Nephron (organoid): ENCODE data around the gene KIT.

Source experiments
- H3K27ac Mint-ChIP-seq, 3 experiments: 2 replicates each; pipeline ENCODE4 v1.8.0; 2020; ENCODE audit warnings: mixed read lengths in 3 of 3, mild to moderate bottlenecking in 2 of 3, moderate library complexity in 1 of 3
- H3K27me3 Mint-ChIP-seq: 2 replicates; pipeline ENCODE4 v1.8.0; 2021; ENCODE audit warnings: low read depth, mild to moderate bottlenecking, moderate library complexity, mixed read lengths
- H3K36me3 Mint-ChIP-seq: 2 replicates; pipeline ENCODE4 v1.8.0; 2020; ENCODE audit warnings: low read depth, mixed read lengths
- H3K4me1 Mint-ChIP-seq: 2 replicates; pipeline ENCODE4 v1.8.0; 2020; ENCODE audit warnings: mixed read lengths
- H3K4me3 Mint-ChIP-seq, 3 experiments: 2 replicates each; pipeline ENCODE4 v1.8.0; 2020; ENCODE audit warnings: mild to moderate bottlenecking in 3 of 3, mixed read lengths in 3 of 3, moderate library complexity in 2 of 3
- H3K9me3 Mint-ChIP-seq: 2 replicates; pipeline ENCODE4 v1.8.0; 2020; ENCODE audit warnings: mixed read lengths
- CTCF ChIP-seq, 3 experiments: fragments of 200-600 bp; sonication (generic); IDR thresholded peaks; one replicate each; pipeline ENCODE4 v1.5.0; 2021; ENCODE audit warnings: antibody characterized with exemption in 3 of 3; ENCODE audit not compliant: unreplicated experiment in 3 of 3

Gene KIT

GRCh38 chr4:54709400-54709799 lies 51.6 kb downstream of the KIT start:
- H3K9me3 Mint-ChIP-seq: no peaks in the 10 kb centered on the region
- no peak overlapping the region for H3K27ac Mint-ChIP-seq
- H3K27me3 Mint-ChIP-seq: no peaks in the 10 kb centered on the region

GRCh38 chr4:54712206-54712605 lies 54.4 kb downstream of the KIT start:
- TF ChIP-seq CTCF (IDR thresholded peaks at IDR 0.05; ENCODE audit: unreplicated experiment in 3 of 3): no peak
- Mint-ChIP-seq H3K9me3 (peaks cover 3% of the 10 kb centered on the region), H3K36me3 (peaks cover 4% of the 10 kb centered on the region), H3K27ac (no peak overlapping the region), H3K27me3 (no peaks in the 10 kb centered on the region), H3K4me1 (peaks cover 5% of the 10 kb centered on the region), H3K4me3 (no peak overlapping the region)

More at GRCh38 chr4:54709400-54709799, 51.6 kb downstream of the KIT start:
- Mint-ChIP-seq H3K4me3 (no peak overlapping the region), H3K36me3 (peaks cover 8% of the 10 kb centered on the region), H3K4me1 (no peaks in the 10 kb centered on the region)
- no peak for TF ChIP-seq CTCF (IDR thresholded peaks at IDR 0.05; ENCODE audit: unreplicated experiment in 3 of 3)

- Mint-ChIP-seq H3K27ac (peak overlapping the region in 2 of 3 experiments; percentile 60 to 71), H3K27me3 (no peaks in the 10 kb centered on the region), H3K36me3 (peaks cover 2% of the 10 kb centered on the region), H3K9me3 (peaks cover 3% of the 10 kb centered on the region), H3K4me1 (peaks cover 5% of the 10 kb centered on the region), H3K4me3 (no peak overlapping the region)
- no peak for TF ChIP-seq CTCF (IDR thresholded peaks at IDR 0.05; ENCODE audit: unreplicated experiment in 3 of 3)
Observed at GRCh38 chr4:54714631-54715030, 56.9 kb downstream of the KIT start.

- Mint-ChIP-seq H3K4me3 (no peak overlapping the region), H3K27me3 (peaks cover 4% of the 10 kb centered on the region), H3K27ac (no peak overlapping the region), H3K4me1 (peaks cover 5% of the 10 kb centered on the region), H3K9me3 (peaks cover 3% of the 10 kb centered on the region), H3K36me3 (no peaks in the 10 kb centered on the region)
- no peak for TF ChIP-seq CTCF (IDR thresholded peaks at IDR 0.05; ENCODE audit: unreplicated experiment in 3 of 3)
Observed at GRCh38 chr4:54716478-54717065, 58.8 kb downstream of the KIT start.

GRCh38 chr4:54717694-54718093 lies 59.9 kb downstream of the KIT start:
- no peak overlapping the region for H3K4me3 Mint-ChIP-seq
- no peaks in the 10 kb centered on the region for H3K36me3 Mint-ChIP-seq
- no peak overlapping the region for H3K27ac Mint-ChIP-seq
- peaks cover 5% of the 10 kb centered on the region for H3K4me1 Mint-ChIP-seq
- H3K27me3 Mint-ChIP-seq: peaks cover 4% of the 10 kb centered on the region
- no peak for TF ChIP-seq CTCF (IDR thresholded peaks at IDR 0.05; ENCODE audit: unreplicated experiment in 3 of 3)
- H3K9me3 Mint-ChIP-seq: peaks cover 3% of the 10 kb centered on the region

GRCh38 chr4:54719378-54719777 lies 61.6 kb downstream of the KIT start:
- H3K9me3 Mint-ChIP-seq: peaks cover 3% of the 10 kb centered on the region
- peaks cover 8% of the 10 kb centered on the region for H3K27me3 Mint-ChIP-seq

More at GRCh38 chr4:54719378-54719777, 61.6 kb downstream of the KIT start:
- no peak for TF ChIP-seq CTCF (IDR thresholded peaks at IDR 0.05; ENCODE audit: unreplicated experiment in 3 of 3)
- Mint-ChIP-seq H3K36me3 (no peaks in the 10 kb centered on the region), H3K4me3 (no peak overlapping the region), H3K4me1 (peaks cover 5% of the 10 kb centered on the region), H3K27ac (no peak overlapping the region)
